NCI-H187 treated with DMSO at 0.1 percent for 48 hours (cell line): Measurements from ENCODE around the gene NDE1.
"Not testable (repeated sequence)": the region's sequence is repeated elsewhere in the genome, so short reads cannot be mapped to it uniquely, and the experiment has no call there.

Experiments
- DNase-seq: peaks from one replicate; lab custom pipeline; 2025; lab: John Stamatoyannopoulos, UW

The NDE1 gene

DNA sequence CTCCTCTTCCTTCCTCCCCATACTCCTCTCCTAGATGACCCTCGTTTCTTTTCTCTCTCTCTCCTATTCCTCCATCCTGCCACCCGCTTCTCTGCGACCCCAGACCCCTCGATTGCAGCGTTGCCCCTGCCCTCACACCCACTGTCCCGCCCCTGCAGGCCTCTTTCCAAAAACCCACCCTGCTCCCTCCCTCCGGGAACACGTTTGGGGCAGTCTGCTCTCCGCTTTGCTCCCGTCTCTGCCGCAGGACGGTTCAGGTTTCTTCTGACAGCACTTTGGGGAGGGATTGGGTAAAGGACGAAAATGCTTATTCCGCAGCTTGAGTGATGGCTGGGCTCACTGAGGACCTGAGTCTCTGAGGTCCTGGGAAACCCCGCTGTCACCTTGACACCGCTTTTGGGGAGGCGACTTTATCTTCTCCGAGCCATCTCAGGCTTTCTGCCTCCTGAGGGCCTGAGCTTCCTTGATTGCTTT lies 690 bp downstream of the NDE1 start:
- no peak for DNase-seq

DNA sequence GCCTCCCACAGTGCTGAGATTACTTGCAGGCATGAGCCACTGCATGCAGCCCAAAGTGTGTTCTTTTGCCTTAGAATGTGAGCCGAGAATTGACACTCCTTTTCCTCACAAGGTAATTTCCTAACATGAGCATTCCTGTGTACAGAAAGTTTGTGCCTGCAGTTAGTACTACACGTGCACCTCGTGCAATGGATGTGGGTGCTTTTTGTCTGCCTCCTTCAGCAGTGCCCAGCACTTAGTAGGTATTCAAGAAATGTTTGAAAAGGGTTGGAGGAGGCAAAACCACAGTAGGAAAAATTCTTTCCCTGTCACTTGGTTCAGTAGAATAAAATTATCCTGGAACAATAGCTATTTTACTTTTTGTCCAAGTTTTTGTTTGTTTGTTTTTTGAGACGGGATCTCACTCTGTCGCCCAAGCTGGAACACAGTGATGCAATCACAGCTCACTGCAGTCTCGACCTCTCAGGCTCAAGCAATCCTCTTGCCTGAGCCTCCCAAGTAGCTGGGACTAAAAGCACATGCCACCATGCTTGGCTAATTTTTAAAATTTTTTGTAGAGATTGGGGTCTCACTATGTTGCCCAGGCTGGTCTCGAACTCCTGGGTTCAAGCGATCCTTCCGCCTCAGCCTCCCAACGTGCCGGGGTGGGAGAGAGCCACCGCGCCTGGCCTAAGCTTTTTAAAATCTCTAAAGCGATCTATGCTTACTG lies 2.4 kb downstream of the NDE1 start:
- no peak for DNase-seq

DNA sequence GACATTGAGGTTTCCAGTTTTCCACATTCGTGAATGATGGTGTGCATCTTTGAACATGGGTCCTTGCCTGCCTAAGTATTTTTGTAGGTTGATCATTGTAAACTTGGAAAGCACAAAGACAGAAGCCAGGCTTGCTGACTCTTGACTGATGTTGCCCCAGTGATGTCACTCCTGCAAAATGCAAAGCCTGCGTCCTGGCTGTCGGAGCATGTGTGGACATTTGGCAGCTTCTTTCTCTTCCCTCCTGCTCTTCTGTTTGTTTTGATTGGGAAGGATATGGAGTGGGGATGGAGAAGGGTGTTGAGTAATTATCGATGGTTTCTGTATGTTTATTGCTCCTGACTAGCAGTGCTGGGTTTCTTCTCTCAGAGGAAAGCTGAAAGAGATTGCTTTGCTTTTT lies 3.2 kb downstream of the NDE1 start:
- DNase-seq = no peak

DNA sequence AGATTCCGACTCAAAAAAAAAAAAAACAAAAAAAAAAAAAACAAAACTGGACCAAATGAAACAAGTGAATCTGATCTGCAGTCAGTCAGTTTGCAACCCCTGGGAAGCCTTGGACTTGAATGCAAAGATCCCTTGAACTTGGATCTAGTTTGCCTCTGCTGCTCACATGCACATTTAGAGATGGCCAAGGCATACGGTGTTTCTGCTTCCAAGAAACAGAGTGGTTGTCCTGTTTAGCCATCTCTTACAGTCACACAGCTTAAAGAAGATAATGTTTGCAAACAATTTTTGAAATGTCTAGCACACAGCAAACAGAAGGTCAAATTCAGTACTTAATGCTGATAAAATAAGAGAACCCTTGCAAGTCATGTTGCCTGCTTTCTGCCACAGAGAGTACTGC lies 4.5 kb downstream of the NDE1 start:
- DNase-seq = no peak

DNA sequence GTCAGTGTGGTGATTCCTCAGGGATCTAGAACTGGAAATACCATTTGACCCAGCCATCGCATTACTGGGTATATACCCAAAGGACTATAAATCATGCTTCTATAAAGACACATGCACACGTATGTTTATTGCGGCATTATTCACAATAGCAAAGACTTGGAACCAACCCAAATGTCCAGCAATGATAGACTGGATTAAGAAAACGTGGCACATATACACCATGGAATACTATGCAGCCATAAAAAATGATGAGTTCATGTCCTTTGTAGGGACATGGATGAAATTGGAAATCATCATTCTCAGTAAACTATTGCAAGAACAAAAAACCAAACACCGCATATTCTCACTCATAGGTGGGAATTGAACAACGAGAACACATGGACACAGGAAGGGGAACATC lies 5.5 kb downstream of the NDE1 start:
- not testable (repeated sequence) for DNase-seq

DNA sequence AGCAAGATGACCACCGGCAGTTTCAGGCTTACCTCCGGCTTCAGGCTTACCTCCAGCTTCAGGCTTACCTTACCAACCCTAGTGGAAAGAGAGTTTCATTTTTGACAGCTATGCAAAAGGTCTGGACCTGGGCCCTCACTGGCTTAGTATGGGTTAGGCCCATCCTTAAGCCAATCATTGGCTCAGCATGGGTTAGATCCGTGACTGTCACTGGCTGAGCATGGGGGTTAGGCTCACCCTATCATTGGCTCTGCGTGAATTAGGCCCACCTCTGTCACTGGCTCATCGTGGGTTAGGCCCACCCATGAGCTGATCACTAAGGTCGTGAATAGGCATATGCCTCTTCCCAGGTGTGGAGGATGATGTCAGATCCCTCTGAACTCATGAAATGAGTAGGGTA lies 8.1 kb downstream of the NDE1 start:
- DNase-seq = no peak

DNA sequence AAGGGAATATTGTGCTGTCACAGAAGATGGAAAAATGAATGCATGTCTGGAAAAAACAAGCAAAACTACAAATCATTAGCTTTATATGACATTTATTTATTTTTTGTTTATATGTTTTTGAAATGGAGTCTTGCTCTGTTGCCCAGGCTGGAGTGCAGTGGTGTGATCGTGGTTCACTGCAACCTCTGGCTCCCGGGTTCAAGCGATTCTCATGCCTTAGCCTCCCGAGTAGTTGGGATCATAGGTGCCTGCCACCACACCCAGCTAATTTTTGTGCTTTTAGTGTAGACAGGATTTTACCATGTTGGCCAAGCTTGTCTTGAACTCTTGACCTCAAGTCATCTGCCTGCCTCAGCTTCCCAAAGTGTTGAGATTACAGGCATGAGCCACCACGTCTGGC lies 8.5 kb downstream of the NDE1 start:
- no peak for DNase-seq

DNA sequence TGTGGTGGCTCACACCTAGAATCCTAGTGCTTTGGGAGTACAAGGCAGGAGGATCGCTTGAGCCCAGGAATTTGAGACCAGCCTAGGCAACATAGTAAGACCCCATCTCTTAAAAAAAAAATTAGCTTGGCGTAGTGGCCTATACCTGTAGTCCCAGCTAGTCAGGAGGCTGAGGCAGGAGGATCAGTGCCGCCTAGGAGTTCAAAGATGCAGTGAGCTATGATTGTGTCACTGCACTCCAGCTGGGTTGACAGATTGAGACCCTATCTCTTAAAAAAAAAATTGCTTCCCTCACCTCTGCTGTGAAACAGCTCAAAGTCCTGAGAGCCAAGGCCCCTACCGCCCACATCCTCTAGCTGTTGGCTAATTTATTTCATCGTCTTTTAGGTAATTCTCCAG lies 10.2 kb downstream of the NDE1 start:
- DNase-seq = no peak

DNA sequence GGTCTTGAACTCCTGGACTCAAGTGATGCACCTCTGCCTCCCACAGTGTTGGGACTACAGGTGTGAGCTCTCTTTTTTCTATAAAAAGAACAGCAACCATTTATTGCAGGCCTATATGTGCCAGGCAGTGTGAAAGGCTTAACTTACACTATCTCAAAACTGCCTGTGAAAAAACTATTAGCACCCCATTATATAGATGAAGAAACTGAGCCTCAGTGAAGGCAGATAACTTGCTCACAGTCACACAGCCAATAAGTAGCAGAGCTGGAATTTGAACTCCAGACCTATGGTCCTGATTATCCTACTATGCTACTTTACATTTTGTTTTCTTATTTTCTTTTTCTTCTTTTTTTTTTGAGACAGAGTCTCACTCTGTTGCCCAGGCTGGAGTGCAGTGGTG lies 15.1 kb downstream of the NDE1 start:
- DNase-seq = no peak

DNA sequence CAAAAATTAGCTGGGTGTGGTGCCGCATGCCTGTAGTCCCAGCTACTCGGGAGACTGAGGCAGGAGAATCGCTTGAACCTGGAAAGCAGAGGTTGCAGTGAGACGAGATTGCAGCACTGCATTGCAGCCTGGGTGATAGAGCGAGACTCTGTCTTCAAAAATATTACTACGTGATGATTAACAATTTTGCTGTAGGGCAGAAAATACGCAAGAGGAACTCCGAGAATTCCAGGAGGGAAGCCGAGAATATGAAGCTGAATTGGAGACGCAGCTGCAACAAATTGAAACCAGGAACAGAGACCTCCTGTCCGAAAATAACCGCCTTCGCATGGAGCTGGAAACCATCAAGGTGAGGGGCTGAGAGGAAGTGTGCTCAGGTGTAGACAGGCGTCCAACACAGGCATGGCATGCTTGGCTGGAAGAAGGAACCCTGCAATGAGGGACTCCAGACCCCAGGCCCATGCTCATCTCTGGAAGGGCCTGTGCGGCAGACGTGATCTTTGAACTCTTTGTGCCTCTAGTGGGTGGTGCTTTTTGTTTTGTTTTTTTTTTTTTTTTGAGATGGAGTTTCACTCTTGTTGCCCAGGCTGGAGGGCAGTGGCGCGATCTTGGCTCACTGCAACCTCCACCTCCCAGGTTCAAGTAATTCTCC lies 17.2 kb downstream of the NDE1 start:
- no peak for DNase-seq

DNA sequence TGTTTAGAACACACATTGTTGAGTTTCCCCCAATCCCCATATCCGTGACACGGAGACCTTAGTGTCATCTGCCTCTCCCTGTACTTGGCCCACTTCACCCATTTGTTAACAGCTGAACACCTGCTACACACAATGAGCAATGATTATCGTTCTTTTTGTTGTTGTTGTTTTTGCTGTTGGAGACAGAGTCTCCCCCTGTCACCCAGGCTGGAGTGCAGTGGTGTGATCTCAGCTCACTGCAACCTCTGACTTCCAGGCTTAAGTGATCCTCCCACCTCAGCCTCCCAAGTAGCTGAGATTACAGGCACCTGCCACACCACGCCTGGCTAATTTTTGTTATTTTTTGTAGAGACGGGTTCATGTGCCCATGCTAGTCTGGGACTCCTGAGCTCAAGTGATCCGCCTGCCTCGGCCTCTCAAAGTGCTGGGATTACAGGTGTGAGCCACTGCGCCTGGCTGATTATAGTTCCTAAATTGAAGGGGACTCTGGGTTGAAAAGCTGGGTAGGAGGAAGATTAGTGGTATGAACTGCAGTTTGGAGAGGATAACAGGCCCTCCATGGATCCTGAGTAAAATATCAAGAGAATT lies 21.6 kb downstream of the NDE1 start:
- no peak for DNase-seq

DNA sequence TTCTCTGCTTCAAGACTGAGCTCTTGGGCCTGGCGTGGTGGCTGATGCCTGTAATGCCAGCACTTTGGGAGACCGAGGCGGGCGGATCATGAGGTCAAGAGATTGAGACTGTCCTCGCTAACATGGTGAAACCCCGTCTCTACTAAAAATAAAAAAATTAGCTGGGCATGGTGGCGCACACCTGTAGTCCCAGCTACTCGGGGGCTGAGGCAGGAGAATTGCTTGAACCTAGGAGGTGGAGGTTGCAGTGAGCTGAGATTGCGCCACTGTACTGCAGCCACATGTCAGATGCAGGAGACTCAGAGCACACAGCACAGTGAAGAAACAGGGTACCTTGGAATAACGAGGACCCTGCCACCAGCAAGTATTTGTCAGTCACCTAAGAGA lies 22.1 kb downstream of the NDE1 start:
- DNase-seq = not testable (repeated sequence)

DNA sequence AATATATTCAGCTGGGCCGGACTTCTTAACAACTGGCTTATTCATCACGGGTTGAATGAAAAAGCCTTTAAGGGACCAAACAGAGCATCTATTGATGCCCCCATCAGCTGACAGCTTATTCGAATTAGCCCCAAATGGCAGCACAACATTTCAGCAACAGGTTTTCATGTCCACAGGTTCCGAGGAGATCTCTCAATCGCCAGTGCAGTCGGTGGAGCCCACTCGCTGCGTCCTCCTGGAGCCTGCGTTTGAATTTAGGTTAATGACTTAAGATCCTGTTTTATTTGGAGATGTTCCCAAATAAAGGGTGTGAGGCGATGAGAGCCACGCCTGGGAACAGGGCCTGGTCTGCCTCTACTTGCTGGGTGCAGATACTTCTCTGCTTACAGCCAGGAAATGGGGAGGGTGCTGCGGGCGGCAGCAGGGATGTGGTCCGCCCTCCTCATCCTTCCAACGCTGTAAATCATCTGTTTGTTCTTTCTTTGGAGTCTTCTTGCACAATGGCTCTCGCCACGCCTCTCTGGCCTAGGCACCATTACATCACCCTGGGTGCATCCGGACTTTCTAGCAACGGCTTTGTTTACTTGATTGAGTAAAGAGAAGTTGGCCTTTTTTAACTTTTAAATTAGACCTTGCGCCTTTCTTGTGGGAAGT lies 22.6 kb downstream of the NDE1 start:
- DNase-seq = no peak

DNA sequence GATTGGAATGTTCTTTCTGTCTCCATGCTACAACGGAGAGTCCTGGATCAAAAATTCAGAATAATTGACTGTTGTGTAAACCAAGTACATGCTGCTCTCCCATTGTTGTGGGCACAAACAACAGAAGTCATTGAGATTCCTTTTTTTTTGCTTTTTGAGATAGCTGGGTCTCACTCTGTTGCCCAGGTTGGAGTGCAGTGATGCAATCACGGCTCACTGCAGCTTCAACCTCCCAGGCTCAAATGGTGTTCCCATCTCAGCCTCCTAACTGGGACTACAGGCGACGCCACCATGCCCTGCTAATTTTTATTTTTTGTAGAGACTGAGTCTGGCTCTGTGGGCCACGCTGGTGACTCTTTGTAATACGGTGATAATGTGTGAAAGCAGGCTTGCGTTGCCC lies 24.5 kb downstream of the NDE1 start:
- DNase-seq = no peak

DNA sequence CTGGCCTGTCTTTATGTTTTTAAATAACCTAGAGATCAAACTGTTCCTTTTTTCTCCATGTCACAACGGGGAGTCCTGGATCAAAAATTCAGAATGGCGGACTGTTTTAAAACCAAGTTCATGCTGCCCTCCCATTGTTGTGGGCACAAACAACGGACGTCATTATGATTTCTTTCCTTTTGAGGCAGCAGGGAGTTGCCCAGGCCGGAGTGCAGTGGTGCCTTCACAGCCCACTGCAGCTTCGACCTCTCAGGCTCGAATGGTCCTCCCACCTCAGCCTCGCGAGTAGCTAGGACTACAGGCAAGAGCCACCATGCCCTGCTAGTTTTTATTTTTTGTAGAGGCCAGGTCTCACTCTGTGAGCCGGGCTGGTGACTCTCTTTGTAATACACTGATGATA lies 26.5 kb downstream of the NDE1 start:
- no peak for DNase-seq

DNA sequence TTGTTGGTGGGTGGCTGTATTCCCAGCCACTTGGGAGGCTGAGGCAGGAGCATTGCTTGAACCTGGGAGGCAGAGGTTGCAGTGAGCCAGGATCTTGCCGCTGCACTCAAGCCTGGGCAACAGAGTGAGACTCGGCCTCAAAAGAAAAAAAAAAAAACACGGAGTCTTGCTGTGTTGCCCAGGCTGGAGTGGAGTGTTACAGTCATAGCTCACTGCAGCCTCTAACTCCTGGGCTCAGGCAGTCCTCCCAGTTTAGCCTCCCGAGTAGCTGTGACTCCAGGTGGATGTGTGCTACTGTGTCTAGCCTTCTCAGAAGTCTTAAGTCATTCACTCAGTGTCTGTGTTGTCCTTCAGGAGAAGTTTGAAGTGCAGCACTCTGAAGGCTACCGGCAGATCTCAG lies 27.4 kb downstream of the NDE1 start:
- no peak for DNase-seq

DNA sequence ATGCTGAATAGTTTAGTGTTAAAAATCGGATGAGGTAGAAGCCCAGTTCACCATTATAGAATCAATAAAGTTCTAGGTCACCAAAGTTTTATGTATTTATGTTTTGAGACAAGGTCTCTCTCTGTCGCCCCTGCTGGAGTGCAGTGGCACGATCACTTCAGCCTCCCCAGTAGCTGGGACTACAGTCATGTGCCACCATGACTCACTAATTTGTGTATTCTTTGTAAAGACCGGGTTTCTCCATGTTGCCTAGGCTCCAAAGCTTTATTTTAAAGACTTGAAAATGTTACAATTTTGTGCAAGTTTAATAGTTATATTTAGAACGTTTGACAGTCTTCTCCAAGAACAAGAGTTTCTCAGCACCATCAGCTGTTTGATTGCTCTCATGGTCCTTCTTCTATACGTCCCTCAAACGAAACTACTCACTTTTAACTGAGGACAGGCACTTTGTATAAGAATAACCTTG lies 32.1 kb downstream of the NDE1 start:
- DNase-seq = no peak

DNA sequence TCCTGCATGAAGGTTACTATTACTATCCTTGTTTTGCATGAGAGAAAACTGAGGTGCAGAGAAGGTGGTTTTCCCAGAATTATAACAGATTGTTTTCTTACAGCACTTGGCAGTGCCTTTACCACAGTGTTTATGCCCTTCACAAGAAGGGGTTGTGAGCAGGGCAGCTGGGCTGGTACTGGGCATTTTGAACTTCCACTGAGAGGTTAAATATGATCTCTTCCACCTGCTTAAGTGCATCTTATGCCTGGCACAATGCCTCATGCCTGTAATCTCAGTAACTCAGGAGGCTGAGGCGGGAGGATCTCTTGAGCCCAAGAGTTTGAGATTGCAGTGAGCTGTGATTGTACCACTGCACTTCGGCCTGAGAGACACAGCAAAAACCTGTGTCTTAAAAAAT lies 36.2 kb downstream of the NDE1 start:
- no peak for DNase-seq

DNA sequence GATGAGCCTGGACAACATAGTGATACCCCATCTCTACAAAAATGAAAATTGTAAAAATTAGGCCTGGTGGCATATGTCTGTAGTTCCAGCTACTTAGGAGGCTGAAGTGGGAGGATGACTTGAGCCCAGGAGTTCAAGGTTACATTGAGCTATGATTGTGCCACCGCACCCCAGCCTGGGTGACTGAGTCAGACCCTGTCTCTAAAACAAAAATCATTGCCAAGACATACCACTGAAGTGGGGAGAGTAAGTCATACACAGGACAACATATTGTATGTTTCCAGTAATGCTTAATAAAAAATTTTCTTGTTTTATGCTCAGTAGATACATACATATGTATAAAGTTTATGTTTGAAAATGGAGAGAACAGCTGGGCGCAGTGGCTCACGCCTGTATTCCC lies 39.2 kb downstream of the NDE1 start:
- DNase-seq = no peak

DNA sequence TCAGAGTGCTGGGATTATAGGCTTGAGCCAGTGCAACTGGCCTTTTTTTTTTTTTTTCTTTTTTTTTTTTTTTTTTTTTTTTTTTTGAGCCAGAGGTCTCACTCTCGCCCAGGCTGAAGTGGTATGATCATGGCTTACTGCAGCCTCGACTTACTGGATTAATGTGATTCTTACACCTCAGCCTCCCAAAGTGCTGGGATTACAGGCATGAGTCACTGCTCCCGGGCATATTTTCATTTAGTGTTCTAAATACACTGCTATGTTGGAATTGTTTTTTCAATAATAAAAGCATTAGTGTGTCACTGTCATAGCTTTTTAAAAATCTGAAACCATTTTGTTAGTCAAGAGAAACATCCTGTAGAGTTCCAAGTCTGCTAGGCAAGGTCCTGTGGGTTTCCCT lies 40.3 kb downstream of the NDE1 start:
- DNase-seq = no peak

DNA sequence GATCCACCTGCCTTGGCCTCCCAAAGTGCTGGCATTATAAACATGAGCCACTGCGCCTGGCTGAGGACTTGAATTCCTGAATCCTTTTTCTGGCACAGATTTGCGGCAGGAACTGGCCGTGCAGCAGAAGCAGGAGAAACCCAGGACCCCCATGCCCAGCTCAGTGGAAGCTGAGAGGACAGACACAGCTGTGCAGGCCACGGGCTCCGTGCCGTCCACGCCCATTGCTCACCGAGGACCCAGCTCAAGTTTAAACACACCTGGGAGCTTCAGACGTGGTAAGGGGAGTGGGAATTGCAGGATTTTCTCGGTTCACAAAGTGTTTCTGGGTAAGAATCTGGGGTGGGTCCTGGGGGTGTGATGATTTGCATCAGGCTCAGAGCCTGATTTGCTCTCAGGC lies 41.0 kb downstream of the NDE1 start:
- DNase-seq = no peak

DNA sequence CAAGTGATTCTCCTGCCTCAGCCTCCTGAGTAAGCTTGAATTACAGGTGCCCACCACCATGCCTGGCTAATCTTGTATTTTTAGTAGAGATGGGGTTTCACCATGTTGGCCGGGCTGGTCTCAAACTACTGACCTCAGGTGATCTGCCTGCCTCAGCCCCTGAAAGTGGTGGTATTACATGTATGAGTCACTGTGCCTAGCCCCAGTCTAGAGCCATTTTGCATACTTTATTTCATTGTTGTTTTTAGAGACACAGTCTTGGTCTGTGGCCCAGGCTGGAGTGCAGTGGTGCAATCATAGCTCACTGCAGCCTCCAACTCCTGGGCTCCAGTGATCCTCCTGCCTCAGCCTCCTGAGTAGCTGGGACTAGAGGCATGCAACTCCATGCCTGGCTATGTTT lies 42.5 kb downstream of the NDE1 start:
- DNase-seq = not testable (repeated sequence)

DNA sequence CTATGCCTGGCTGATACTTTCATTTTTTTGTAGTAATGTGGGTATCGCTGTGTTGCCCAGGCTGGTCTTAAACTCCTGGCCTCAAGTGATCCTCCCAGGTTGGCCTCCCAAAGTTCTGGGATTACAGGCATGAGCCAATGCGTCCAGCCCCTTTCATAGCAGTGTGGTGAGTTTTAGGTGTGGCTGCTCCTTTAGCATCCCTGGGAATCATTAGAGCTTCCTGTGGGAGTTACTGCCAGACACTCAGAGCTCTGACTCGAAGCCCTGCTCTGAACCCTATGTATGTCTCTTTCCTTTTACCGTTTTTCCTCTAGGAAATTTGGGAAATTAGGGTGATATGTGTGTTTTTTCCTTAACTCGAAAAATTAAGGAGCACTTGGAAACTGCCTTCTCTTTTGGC lies 44.5 kb downstream of the NDE1 start:
- no peak for DNase-seq
